GM23338 (cell line): ENCODE data around the gene SDE2.

ENCODE experiments used
- EZH2 ChIP-seq: fragments of 200-600 bp; sonication (generic); IDR thresholded peaks from one replicate; pipeline ENCODE4 v1.8.0; 2017; ENCODE audit warnings: antibody characterized with exemption, mild to moderate bottlenecking, low read depth; ENCODE audit not compliant: unreplicated experiment
- EZH2phosphoT487 ChIP-seq: fragments of 200-600 bp; sonication (generic); IDR thresholded peaks from one replicate; pipeline ENCODE4 v1.8.1; 2018; ENCODE audit warnings: antibody characterized with exemption; ENCODE audit not compliant: unreplicated experiment
- NANOG ChIP-seq: IDR thresholded peaks from 2 replicates; pipeline ENCODE4 v1.6.1; 2016; ENCODE audit warnings: antibody characterized with exemption, borderline replicate concordance
- POLR2AphosphoS5 ChIP-seq: IDR thresholded peaks from 2 replicates; pipeline ENCODE4 v1.6.1; 2016; ENCODE audit warnings: antibody characterized with exemption, low read depth
- TF ChIP-seq, protein P1 (sequence below), 2 experiments: fragments of 200-600 bp in 1 of 2; sonication (generic) in 1 of 2; conservative IDR thresholded peaks; 2 replicates each; pipeline versions ENCODE4 v1.5.1 to v1.6.1; 2016 to 2017; ENCODE audit warnings: antibody characterized with exemption in 2 of 2, low read depth in 2 of 2, mild to moderate bottlenecking in 2 of 2, moderate library complexity in 1 of 2
- TF ChIP-seq, protein P2 (sequence below): IDR thresholded peaks from one replicate; pipeline ENCODE4 v1.6.1; 2018; ENCODE audit warnings: antibody characterized with exemption; ENCODE audit not compliant: unreplicated experiment
- TF ChIP-seq, protein P3 (sequence below): IDR thresholded peaks from 2 replicates; pipeline ENCODE4 v1.6.1; 2016; ENCODE audit warnings: antibody characterized with exemption
- TF ChIP-seq, protein P4 (sequence below): fragments of 250-450 bp; sonication (Bioruptor Pico); IDR thresholded peaks from 2 replicates; pipeline ENCODE4 v1.5.0; 2020; ENCODE audit warnings: mild to moderate bottlenecking, moderate library complexity

DNA sequence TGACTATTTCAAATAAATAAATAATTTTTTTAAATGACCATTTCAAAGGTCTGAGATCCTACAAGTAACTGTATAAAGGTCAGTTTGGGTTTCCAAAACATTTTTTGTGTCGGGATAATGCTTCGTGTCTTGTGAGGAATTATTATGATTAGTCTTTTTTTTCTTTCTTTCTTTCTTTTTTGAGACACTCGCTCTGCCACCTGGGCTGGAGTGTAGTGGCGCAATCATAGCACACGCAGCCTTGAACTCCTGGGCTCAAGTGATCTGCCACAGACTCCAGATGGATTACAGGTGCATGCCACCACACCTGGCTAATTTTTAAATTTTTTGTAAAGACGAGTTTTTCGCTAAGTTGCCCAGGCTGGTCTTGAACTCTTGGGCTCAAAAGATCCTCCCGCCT is 1.9 kb upstream of the SDE2 start:
- TF ChIP-seq, protein P1, sequence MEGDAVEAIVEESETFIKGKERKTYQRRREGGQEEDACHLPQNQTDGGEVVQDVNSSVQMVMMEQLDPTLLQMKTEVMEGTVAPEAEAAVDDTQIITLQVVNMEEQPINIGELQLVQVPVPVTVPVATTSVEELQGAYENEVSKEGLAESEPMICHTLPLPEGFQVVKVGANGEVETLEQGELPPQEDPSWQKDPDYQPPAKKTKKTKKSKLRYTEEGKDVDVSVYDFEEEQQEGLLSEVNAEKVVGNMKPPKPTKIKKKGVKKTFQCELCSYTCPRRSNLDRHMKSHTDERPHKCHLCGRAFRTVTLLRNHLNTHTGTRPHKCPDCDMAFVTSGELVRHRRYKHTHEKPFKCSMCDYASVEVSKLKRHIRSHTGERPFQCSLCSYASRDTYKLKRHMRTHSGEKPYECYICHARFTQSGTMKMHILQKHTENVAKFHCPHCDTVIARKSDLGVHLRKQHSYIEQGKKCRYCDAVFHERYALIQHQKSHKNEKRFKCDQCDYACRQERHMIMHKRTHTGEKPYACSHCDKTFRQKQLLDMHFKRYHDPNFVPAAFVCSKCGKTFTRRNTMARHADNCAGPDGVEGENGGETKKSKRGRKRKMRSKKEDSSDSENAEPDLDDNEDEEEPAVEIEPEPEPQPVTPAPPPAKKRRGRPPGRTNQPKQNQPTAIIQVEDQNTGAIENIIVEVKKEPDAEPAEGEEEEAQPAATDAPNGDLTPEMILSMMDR (conservative IDR thresholded peaks at IDR 0.05; ENCODE audit: low read depth in 2 of 2): no peak
- TF ChIP-seq POLR2AphosphoS5 (no peak), EZH2 (no peak), NANOG (no peak), EZH2phosphoT487 (no peak)
- TF ChIP-seq, protein P2, sequence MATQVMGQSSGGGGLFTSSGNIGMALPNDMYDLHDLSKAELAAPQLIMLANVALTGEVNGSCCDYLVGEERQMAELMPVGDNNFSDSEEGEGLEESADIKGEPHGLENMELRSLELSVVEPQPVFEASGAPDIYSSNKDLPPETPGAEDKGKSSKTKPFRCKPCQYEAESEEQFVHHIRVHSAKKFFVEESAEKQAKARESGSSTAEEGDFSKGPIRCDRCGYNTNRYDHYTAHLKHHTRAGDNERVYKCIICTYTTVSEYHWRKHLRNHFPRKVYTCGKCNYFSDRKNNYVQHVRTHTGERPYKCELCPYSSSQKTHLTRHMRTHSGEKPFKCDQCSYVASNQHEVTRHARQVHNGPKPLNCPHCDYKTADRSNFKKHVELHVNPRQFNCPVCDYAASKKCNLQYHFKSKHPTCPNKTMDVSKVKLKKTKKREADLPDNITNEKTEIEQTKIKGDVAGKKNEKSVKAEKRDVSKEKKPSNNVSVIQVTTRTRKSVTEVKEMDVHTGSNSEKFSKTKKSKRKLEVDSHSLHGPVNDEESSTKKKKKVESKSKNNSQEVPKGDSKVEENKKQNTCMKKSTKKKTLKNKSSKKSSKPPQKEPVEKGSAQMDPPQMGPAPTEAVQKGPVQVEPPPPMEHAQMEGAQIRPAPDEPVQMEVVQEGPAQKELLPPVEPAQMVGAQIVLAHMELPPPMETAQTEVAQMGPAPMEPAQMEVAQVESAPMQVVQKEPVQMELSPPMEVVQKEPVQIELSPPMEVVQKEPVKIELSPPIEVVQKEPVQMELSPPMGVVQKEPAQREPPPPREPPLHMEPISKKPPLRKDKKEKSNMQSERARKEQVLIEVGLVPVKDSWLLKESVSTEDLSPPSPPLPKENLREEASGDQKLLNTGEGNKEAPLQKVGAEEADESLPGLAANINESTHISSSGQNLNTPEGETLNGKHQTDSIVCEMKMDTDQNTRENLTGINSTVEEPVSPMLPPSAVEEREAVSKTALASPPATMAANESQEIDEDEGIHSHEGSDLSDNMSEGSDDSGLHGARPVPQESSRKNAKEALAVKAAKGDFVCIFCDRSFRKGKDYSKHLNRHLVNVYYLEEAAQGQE: no peak
- TF ChIP-seq, protein P3, sequence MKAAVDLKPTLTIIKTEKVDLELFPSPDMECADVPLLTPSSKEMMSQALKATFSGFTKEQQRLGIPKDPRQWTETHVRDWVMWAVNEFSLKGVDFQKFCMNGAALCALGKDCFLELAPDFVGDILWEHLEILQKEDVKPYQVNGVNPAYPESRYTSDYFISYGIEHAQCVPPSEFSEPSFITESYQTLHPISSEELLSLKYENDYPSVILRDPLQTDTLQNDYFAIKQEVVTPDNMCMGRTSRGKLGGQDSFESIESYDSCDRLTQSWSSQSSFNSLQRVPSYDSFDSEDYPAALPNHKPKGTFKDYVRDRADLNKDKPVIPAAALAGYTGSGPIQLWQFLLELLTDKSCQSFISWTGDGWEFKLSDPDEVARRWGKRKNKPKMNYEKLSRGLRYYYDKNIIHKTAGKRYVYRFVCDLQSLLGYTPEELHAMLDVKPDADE: no peak
- TF ChIP-seq, protein P4, sequence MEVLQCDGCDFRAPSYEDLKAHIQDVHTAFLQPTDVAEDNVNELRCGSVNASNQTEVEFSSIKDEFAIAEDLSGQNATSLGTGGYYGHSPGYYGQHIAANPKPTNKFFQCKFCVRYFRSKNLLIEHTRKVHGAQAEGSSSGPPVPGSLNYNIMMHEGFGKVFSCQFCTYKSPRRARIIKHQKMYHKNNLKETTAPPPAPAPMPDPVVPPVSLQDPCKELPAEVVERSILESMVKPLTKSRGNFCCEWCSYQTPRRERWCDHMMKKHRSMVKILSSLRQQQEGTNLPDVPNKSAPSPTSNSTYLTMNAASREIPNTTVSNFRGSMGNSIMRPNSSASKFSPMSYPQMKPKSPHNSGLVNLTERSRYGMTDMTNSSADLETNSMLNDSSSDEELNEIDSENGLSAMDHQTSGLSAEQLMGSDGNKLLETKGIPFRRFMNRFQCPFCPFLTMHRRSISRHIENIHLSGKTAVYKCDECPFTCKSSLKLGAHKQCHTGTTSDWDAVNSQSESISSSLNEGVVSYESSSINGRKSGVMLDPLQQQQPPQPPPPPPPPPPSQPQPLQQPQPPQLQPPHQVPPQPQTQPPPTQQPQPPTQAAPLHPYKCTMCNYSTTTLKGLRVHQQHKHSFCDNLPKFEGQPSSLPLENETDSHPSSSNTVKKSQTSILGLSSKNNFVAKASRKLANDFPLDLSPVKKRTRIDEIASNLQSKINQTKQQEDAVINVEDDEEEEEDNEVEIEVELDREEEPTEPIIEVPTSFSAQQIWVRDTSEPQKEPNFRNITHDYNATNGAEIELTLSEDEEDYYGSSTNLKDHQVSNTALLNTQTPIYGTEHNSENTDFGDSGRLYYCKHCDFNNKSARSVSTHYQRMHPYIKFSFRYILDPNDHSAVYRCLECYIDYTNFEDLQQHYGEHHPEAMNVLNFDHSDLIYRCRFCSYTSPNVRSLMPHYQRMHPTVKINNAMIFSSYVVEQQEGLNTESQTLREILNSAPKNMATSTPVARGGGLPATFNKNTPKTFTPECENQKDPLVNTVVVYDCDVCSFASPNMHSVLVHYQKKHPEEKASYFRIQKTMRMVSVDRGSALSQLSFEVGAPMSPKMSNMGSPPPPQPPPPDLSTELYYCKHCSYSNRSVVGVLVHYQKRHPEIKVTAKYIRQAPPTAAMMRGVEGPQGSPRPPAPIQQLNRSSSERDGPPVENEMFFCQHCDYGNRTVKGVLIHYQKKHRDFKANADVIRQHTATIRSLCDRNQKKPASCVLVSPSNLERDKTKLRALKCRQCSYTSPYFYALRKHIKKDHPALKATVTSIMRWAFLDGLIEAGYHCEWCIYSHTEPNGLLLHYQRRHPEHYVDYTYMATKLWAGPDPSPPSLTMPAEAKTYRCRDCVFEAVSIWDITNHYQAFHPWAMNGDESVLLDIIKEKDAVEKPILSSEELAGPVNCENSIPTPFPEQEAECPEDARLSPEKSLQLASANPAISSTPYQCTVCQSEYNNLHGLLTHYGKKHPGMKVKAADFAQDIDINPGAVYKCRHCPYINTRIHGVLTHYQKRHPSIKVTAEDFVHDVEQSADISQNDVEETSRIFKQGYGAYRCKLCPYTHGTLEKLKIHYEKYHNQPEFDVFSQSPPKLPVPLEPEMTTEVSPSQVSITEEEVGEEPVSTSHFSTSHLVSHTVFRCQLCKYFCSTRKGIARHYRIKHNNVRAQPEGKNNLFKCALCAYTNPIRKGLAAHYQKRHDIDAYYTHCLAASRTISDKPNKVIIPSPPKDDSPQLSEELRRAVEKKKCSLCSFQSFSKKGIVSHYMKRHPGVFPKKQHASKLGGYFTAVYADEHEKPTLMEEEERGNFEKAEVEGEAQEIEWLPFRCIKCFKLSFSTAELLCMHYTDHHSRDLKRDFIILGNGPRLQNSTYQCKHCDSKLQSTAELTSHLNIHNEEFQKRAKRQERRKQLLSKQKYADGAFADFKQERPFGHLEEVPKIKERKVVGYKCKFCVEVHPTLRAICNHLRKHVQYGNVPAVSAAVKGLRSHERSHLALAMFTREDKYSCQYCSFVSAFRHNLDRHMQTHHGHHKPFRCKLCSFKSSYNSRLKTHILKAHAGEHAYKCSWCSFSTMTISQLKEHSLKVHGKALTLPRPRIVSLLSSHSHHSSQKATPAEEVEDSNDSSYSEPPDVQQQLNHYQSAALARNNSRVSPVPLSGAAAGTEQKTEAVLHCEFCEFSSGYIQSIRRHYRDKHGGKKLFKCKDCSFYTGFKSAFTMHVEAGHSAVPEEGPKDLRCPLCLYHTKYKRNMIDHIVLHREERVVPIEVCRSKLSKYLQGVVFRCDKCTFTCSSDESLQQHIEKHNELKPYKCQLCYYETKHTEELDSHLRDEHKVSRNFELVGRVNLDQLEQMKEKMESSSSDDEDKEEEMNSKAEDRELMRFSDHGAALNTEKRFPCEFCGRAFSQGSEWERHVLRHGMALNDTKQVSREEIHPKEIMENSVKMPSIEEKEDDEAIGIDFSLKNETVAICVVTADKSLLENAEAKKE (CRISPR knock-in tag): no peak
